Right renal pelvis (tissue), 4 donors: ENCODE data around the gene DCST1. TPM values are rescaled to one million over a fixed set of nuclear protein-coding genes. Genes with fewer than 3 reads are reported as not detected.
"Not testable (repeated sequence)": the region's sequence is repeated elsewhere in the genome, so short reads cannot be mapped to it uniquely, and the experiment has no call there.

Experiments used
- DNase-seq, 4 donors: peaks; one replicate each; pipeline ENCODE4 v3.0.0-alpha.2; 2013; ENCODE audit warnings: low read depth in 4 of 4, low spot score in 3 of 4, missing footprints in 1 of 4
- polyA plus RNA-seq, 4 donors: library from polyadenylated mRNA; unstranded; fragments of 120-200 nt; gene quantifications; one replicate each; pipeline ENCODE4 v1.2.1, GENCODE V29; 2013; ENCODE audit not compliant: insufficient read length in 4 of 4

The DCST1 gene
- under 1 TPM; 0.19 to 0.31 (median 0.28) TPM for polyA plus RNA-seq

GRCh38 chr1:155033524-155033923, at the start of gene DCST1, which contains the start of gene DCST2:
Gene DCST1 (plus strand): TSS chr1:155033824. CDS start chr1:155034037, 213 bp downstream.
Gene DCST2 (minus strand): TSS chr1:155033781. CDS start chr1:155033701, 80 bp downstream.
- no peak for DNase-seq

- not testable (repeated sequence) for DNase-seq
Observed at GRCh38 chr1:154986736-154987135, 46.9 kb upstream of the DCST1 start.

GRCh38 chr1:154987326-154987725, 46.3 kb upstream of the DCST1 start:
- no peak for DNase-seq

GRCh38 chr1:154988058-154988954, 45.3 kb upstream of the DCST1 start:
- no peak for DNase-seq

GRCh38 chr1:154989195-154989860, 44.3 kb upstream of the DCST1 start:
- no peak for DNase-seq

- DNase-seq, result no peak
Observed at GRCh38 chr1:154990276-154990675, 43.3 kb upstream of the DCST1 start.

- DNase-seq, result no peak
Observed at GRCh38 chr1:154992721-154993571, 40.7 kb upstream of the DCST1 start.

GRCh38 chr1:154993572-154994268, 39.9 kb upstream of the DCST1 start, which contains the start of gene LENEP:
Gene LENEP (plus strand): TSS chr1:154993586. CDS start chr1:154993608, 22 bp downstream.
- no peak for DNase-seq

- no peak for DNase-seq
Observed at GRCh38 chr1:154994269-154994587, 39.4 kb upstream of the DCST1 start.

- DNase-seq, result no peak
Observed at GRCh38 chr1:154994591-154994990, 39.0 kb upstream of the DCST1 start.

- not testable (repeated sequence) for DNase-seq
Observed at GRCh38 chr1:154995301-154995983, 38.2 kb upstream of the DCST1 start.

- no peak for DNase-seq
Observed at GRCh38 chr1:154996966-154997701, 36.5 kb upstream of the DCST1 start.

- no peak for DNase-seq
Observed at GRCh38 chr1:154998201-154998780, 35.3 kb upstream of the DCST1 start.

- DNase-seq, result no peak
Observed at GRCh38 chr1:154998818-154999570, 34.6 kb upstream of the DCST1 start.

GRCh38 chr1:154999571-155000410, 33.8 kb upstream of the DCST1 start:
- DNase-seq, result no peak

GRCh38 chr1:155000411-155000725, 33.3 kb upstream of the DCST1 start:
- DNase-seq, result no peak
